DOHH2 (cell line): ENCODE data around the gene KCTD11.

ENCODE experiments used
- CTCF ChIP-seq: fragments of 200-600 bp; sonication (generic); IDR thresholded peaks from one replicate; pipeline ENCODE4 v1.5.1; 2014; ENCODE audit warnings: antibody characterized with exemption, mild to moderate bottlenecking, low read depth, low read length; ENCODE audit not compliant: poor library complexity, severe bottlenecking
- EZH2phosphoT487 ChIP-seq: fragments of 200-600 bp; sonication (generic); IDR thresholded peaks from 2 replicates; pipeline ENCODE4 v1.6.1; 2017; ENCODE audit warnings: borderline replicate concordance, mild to moderate bottlenecking, antibody characterized with exemption, low read length, moderate library complexity, mixed read lengths

- TF ChIP-seq CTCF (no peak), EZH2phosphoT487 (no peak)
These were observed 11.3 kb downstream of the KCTD11 start for GRCh38 chr17:7363311-7363710.
